Lung (tissue), 12 donors: ENCODE results near the gene MRPS16. TPM values are rescaled to one million over a fixed set of nuclear protein-coding genes. Genes with fewer than 3 reads are reported as not detected.

ENCODE experiments used
- ATAC-seq: fragments of 200-7000 bp; cut with Tn5 transposase; one replicate; pipeline ENCODE4 v1.9.1; 2020; ENCODE audit warnings: moderate number of reproducible peaks; ENCODE audit not compliant: insufficient read depth, low FRiP score
- DNase-seq, 3 donors: peaks; one replicate each; pipeline ENCODE4 v3.0.0-alpha.2; 2013 to 2017
- H3K27ac ChIP-seq, 2 donors: one replicate each; pipeline ENCODE4 v1.5.1; 2013; ENCODE audit warnings: mild to moderate bottlenecking in 2 of 2, moderate library complexity in 2 of 2, control low read depth in 1 of 2, inconsistent platforms in 1 of 2, low read depth in 1 of 2, low read length in 1 of 2
- H3K27me3 ChIP-seq, 3 donors: one replicate each; pipeline ENCODE4 v1.5.1; 2013; ENCODE audit warnings: low read length in 2 of 3; ENCODE audit not compliant: control insufficient read depth in 3 of 3, insufficient read depth in 3 of 3
- H3K36me3 ChIP-seq, 4 donors: one replicate each; pipeline ENCODE4 v1.5.1; 2013; ENCODE audit warnings: low read length in 4 of 4, mild to moderate bottlenecking in 1 of 4, moderate library complexity in 1 of 4; ENCODE audit not compliant: control insufficient read depth in 4 of 4, insufficient read depth in 4 of 4
- H3K4me1 ChIP-seq, 5 donors: one replicate each; pipeline ENCODE4 v1.5.1; 2013; ENCODE audit warnings: low read length in 5 of 5, mild to moderate bottlenecking in 2 of 5, moderate library complexity in 1 of 5; ENCODE audit not compliant: control insufficient read depth in 5 of 5, insufficient read depth in 5 of 5
- H3K4me3 ChIP-seq: one replicate; pipeline ENCODE4 v1.5.1; 2013; ENCODE audit warnings: mild to moderate bottlenecking, control low read depth, moderate library complexity
- H3K9ac ChIP-seq, 2 donors: one replicate each; pipeline ENCODE4 v1.5.1; 2013; ENCODE audit warnings: low read length in 2 of 2, control low read depth in 1 of 2; ENCODE audit not compliant: insufficient read depth in 1 of 2
- H3K9me3 ChIP-seq, 4 donors: one replicate each; pipeline ENCODE4 v1.5.1; 2013; ENCODE audit warnings: low read length in 3 of 4, mild to moderate bottlenecking in 1 of 4, moderate library complexity in 1 of 4; ENCODE audit not compliant: control insufficient read depth in 4 of 4, insufficient read depth in 3 of 4
- CTCF ChIP-seq: IDR thresholded peaks from 2 replicates; pipeline ENCODE4 v1.5.1; 2012; ENCODE audit warnings: mild to moderate bottlenecking; ENCODE audit errors: control extremely low read depth, extremely low read depth
- WGBS, 2 donors: extraction: QIAGEN DNeasy Blood & Tissue Kit; methylation state at CpG; one replicate each; pipeline ENCODE4 v1.1.7; 2013; 5-methylcytosine and 5-hydroxymethylcytosine counted together
- polyA plus RNA-seq, 2 donors: library from polyadenylated mRNA; stranded (reverse); fragments of 200-250 nt; gene quantifications; one replicate each; pipeline ENCODE4 v1.2.1, GENCODE V29; 2013
- total RNA-seq, 2 donors: library from RNA; depleted of rRNA in 1 of 2; stranded (reverse); fragments of >200 nt in 1 of 2; gene quantifications; one replicate each; pipeline ENCODE4 v1.2.1, GENCODE V29; 2014 to 2021
- donor health status: control.
- donor health status: control.
- donor health status: Bipolar disorder and iron deficiency.
- donor health status: healthy.
- donor health status: DM: yes; HTN: yes; CAD: no.

Gene MRPS16
- total and polyA plus RNA-seq, 4 donors, result 32.7 to 96.1 (median 63.4) TPM

GRCh38 chr10:73219384-73219783 is 33.1 kb downstream of the MRPS16 start:
- peaks cover 5 to 24% (median 15%) of the 10 kb centered on the region in 4 donors for H3K36me3 ChIP-seq
- no peak overlapping the region for H3K4me3 ChIP-seq
- ATAC-seq (no peak), DNase-seq (no peak)
- H3K9me3 ChIP-seq, result peaks cover 0 to 3% (median 0%) of the 10 kb centered on the region in 4 donors
- H3K9ac ChIP-seq, result no peak overlapping the region
- no peak for TF ChIP-seq CTCF
- H3K4me1 ChIP-seq, result no peaks in the 10 kb centered on the region
- H3K27ac ChIP-seq, result no peak overlapping the region
- H3K27me3 ChIP-seq, result no peaks in the 10 kb centered on the region

- DNase-seq (no peak), ATAC-seq (no peak)
- TF ChIP-seq CTCF, result no peak
- 85 to 87% methylated on average over 2 of the region's 2 CpGs for WGBS, 2 donors
- no peaks in the 10 kb centered on the region for H3K4me1 ChIP-seq
- peaks cover 5 to 24% (median 15%) of the 10 kb centered on the region in 4 donors for H3K36me3 ChIP-seq
- H3K27ac ChIP-seq, result no peak overlapping the region
- H3K9me3 ChIP-seq, result peaks cover 0 to 3% (median 0%) of the 10 kb centered on the region in 4 donors
- no peaks in the 10 kb centered on the region for H3K27me3 ChIP-seq
- H3K9ac ChIP-seq, result no peak overlapping the region
- no peak overlapping the region for H3K4me3 ChIP-seq
Observed at GRCh38 chr10:73218431-73219191, 33.8 kb downstream of the MRPS16 start.

- no peak for TF ChIP-seq CTCF
- 93 to 94% methylated on average over 2 of the region's 2 CpGs for WGBS, 2 donors
Observed at GRCh38 chr10:73217628-73218027, 34.8 kb downstream of the MRPS16 start.

More at GRCh38 chr10:73217628-73218027, 34.8 kb downstream of the MRPS16 start:
- Histone ChIP-seq H3K4me3 (no peak overlapping the region), H3K36me3 (peaks cover 5 to 26% (median 15%) of the 10 kb centered on the region in 4 donors), H3K27me3 (no peaks in the 10 kb centered on the region), H3K9me3 (peaks cover 0 to 3% (median 0%) of the 10 kb centered on the region in 4 donors), H3K9ac (no peak overlapping the region), H3K4me1 (no peaks in the 10 kb centered on the region), H3K27ac (no peak overlapping the region)
- ATAC-seq (no peak), DNase-seq (no peak)
